Activated T-cell treated with anti-CD3 and anti-CD28 coated beads, Interleukin-2, amount 50 U/mL, for 48 hours (primary cell): ENCODE data around the gene SPIRE1.

Experiments used
- DNase-seq, 2 experiments: peaks; one replicate each; pipeline ENCODE4 v3.0.0-alpha.2; 2020

Gene SPIRE1

GRCh38 chr18:12409469-12409868 is 248.4 kb downstream of the SPIRE1 start:
- no peak for DNase-seq

GRCh38 chr18:12408247-12408869 is 249.5 kb downstream of the SPIRE1 start:
- peak; percentile 41 to 42 for DNase-seq

GRCh38 chr18:12406371-12407111 is 251.4 kb downstream of the SPIRE1 start:
- no peak for DNase-seq

GRCh38 chr18:12405066-12405465 is 252.8 kb downstream of the SPIRE1 start:
- DNase-seq, result no peak

GRCh38 chr18:12403601-12404506 is 254.1 kb downstream of the SPIRE1 start:
- no peak for DNase-seq

GRCh38 chr18:12401881-12402280 is 256.0 kb downstream of the SPIRE1 start:
- DNase-seq, result no peak

- DNase-seq, result no peak
Observed at GRCh38 chr18:12399231-12399630, 258.7 kb downstream of the SPIRE1 start.

- DNase-seq, result no peak
Observed at GRCh38 chr18:12398625-12399024, 259.3 kb downstream of the SPIRE1 start.

GRCh38 chr18:12397793-12398192 is 260.1 kb downstream of the SPIRE1 start:
- no peak for DNase-seq

- DNase-seq, result no peak
Observed at GRCh38 chr18:12397254-12397653, 260.7 kb downstream of the SPIRE1 start.
